Activated CD8-positive, alpha-beta memory T cell treated with anti-CD3 and anti-CD28 coated beads for 36 hours (primary cell): Measurements from ENCODE around the gene ADAR. TPM values are rescaled to one million over a fixed set of nuclear protein-coding genes. Genes with fewer than 3 reads are reported as not detected.
"Not testable (repeated sequence)": the region's sequence is repeated elsewhere in the genome, so short reads cannot be mapped to it uniquely, and the experiment has no call there.

ENCODE experiments used
- CTCF ChIA-PET: fragments of 350-600 bp; sonication (Branson Sonifier 250); formaldehyde crosslinking; loops from one replicate; lab custom pipeline; 2021; ENCODE audit warnings: antibody characterized with exemption; lab: Charles Lee
- POLR2A ChIA-PET: fragments of 350-600 bp; sonication (Branson Sonifier 250); formaldehyde crosslinking; loops from one replicate; lab custom pipeline; 2021; ENCODE audit warnings: antibody characterized with exemption; lab: Charles Lee
- total RNA-seq, 2 experiments: library from RNA; stranded (reverse); gene quantifications; one replicate each; pipeline ENCODE4 v1.2.3, GENCODE V29; 2021

ADAR gene
- 100 to 1,000 TPM; 197 to 202 TPM for total RNA-seq

- ChIA-PET CTCF (interaction anchor here (0.6 to 1.2 kb wide), 3 partner anchors 18 to 410 kb away, joined by 3 read pairs; no protein-coding TSS in a partner anchor), POLR2A (interaction anchor here (0.6 to 2.5 kb wide), 5 partner anchors 12 to 936 kb away, joined by 3 to 12 read pairs (median 7); no protein-coding TSS in a partner anchor)
Measured at GRCh38 chr1:154607609-154608396, at the start of gene ADAR. ADAR (minus strand) TSS chr1:154608186; CDS start chr1:154608006, 180 bp downstream.

DNA sequence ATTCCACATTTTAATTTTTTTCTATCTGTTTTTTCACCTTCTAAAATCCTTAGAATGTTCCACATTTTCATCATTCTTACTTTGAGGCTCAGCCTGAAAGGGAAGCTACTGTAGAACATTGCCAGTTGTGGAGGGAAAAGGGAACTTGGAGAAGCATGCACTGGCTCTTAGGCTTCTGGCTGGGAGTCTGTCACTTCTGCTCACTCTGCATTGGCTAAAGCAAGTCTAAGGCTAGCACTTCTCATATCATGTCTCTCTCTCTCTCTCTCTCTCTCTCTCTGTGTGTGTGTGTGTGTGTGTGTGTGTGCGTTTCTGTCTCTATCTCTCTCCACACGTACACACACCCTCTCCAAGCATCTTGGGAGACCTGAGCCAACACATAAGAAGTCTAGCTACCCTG lies 49.6 kb upstream of the ADAR start:
- CTCF ChIA-PET = no interaction called here
- POLR2A ChIA-PET = interaction anchor here (1.3 kb wide), 1 partner anchor 82 kb away, joined by 4 read pairs; no protein-coding TSS in a partner anchor

DNA sequence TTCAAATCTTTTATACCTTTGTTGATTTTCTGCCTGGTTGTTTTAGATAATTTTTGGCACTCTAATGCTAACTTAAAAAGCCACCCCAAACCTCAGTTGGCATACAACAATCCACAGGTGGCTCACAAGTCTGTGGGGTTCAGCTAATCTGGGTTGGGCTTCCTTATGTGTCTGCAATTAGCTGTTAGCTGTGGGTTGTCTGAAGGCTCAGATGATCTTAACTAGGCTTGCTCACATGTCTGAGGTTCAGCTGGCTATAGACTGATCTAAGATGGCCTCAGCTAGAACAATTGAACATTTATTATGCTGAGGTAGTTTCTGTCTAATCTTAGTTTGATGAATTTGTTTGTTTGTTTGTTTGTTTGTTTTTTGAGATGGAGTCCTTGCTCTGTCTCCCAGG lies 44.9 kb upstream of the ADAR start:
- POLR2A ChIA-PET = no interaction called here

GRCh38 chr1:154644724-154645123 lies 36.7 kb upstream of the ADAR start:
- POLR2A ChIA-PET = not testable (repeated sequence)
- CTCF ChIA-PET = interaction anchor here (0.7 kb wide), 1 partner anchor 270 kb away, joined by 4 read pairs; no protein-coding TSS in a partner anchor

More for the DNA sequence above, 44.9 kb upstream of the ADAR start:
- CTCF ChIA-PET = interaction anchor here (1.0 kb wide), 1 partner anchor 399 kb away, joined by 3 read pairs; the partner anchor contains the start of gene ADAM15

GRCh38 chr1:154641534-154641933 lies 33.5 kb upstream of the ADAR start:
- CTCF ChIA-PET = no interaction called here
- POLR2A ChIA-PET = no interaction called here

GRCh38 chr1:154639876-154640275 lies 31.9 kb upstream of the ADAR start:
- ChIA-PET POLR2A (no interaction called here), CTCF (no interaction called here)

GRCh38 chr1:154635171-154635570 lies 27.2 kb upstream of the ADAR start:
- POLR2A ChIA-PET = no interaction called here
- CTCF ChIA-PET = no interaction called here

DNA sequence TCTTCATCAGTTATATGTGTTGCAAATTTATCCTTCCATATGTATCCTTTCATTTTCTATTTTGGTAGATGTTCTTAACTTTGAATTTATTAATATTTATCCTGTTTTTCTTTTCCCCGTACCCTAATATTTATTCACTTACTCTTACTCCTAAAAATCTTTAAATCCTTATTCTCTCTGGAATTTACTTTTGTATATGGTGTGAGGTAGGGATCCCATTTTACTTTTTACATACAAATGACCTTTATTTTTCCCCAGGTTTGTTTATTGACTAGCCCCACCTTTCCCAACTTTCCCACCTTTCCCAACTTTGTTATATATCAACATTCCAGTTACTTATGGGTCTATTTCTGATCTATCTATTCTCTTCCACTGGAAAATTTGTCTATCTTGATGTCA lies 21.7 kb upstream of the ADAR start:
- POLR2A ChIA-PET = no interaction called here
- CTCF ChIA-PET = interaction anchor here (1.0 kb wide), 1 partner anchor 345 kb away, joined by 3 read pairs; the partner anchor contains the start of gene CKS1B

DNA sequence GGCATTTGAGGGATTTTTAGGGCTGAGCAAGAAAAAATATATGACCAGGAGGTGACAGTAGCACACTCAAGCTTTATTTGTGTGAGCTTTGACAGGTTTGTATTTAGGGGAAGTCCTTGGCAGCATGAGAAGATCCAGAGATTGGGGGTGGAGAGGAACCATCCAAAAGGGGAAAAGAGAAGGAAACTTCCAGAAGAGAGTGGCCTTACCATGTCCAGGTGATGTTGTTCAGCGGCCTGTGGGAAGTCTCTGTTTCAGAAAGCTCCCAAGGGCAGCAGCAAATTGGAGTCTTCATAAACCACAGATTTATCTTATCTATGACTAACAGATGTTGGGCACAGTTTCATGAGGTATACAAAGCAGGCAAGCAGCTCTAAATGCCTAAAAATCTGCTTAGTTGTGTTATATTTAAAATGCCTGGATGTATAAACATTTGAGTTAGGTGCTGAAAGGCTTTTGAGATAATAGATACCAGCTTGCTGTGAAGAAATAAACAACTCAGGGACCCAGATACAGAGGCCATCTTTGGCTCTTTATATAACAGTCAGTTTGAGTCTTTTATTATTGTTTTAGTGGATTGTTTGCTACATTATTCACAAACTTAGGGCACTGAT lies 21.2 kb upstream of the ADAR start:
- ChIA-PET POLR2A (no interaction called here), CTCF (interaction anchor here (0.6 to 2.1 kb wide), 3 partner anchors 20 to 1599 kb away, joined by 3 to 6 read pairs (median 3); partner anchors contain the start of gene CKS1B)

DNA sequence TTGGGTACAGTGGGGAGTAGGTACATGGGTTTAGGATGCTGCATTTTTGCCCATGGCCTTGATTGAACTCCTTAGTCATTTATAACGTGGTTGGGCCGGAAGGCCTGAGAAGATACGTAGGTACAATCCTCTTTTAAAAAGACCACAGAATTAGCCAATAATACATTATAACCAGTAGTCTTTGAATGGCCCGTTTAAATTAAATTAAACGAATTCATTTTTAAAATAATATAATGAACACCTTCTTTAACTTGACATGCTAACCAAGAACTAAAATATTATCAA lies 20.1 kb upstream of the ADAR start:
- CTCF ChIA-PET = interaction anchor here (2.1 kb wide), 1 partner anchor 19 kb away, joined by 6 read pairs; no protein-coding TSS in a partner anchor
- POLR2A ChIA-PET = interaction anchor here (1.5 to 1.9 kb wide), 2 partner anchors 18 to 22 kb away, joined by 12 to 15 read pairs; no protein-coding TSS in a partner anchor

DNA sequence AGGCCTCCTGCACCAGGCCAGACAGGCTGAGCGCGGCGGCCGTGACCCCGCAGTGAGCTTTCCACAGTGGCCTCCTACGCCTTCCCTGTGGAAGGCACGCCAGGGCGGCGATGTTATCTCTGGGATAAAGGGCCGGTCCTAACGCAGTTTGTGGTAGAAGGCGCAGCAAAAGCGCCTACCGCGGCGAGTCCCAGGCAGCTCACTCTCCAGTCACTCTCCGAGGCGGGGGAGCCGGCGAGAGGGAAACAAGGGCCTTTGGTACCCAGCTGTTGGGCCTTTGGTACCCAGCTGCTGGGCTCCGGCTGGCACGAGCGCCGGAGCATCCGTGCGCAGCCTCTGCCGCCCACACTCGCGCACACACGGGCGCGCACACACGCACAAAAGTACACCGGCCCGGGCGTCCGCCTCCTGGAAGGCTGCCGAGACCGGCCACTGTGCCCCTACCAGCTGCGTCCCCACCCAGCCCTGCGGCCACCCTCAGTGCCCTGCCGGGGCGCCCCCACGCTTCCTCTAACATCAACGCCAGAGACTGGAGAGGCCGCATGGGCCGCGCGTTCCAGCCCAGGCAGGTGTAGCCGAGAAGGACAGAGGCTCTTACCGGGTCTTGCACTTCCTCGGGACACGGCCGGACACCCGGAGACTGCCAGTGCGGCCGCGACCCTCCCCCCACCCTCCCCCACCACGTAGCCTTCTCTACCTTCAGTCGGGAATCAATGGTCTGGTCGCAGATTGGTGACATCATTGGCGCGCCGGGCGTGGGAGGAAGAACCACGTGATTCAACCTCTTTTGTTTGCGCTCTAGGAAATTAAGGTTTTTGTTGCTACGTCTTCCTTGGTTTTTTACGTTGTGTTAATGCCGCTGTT lies 19.5 kb upstream of the ADAR start:
- ChIA-PET POLR2A (interaction anchor here (0.5 to 1.9 kb wide), 6 partner anchors 17 to 541 kb away, joined by 3 to 15 read pairs (median 5); partner anchors contain the start of gene PMVK), CTCF (interaction anchor here (0.7 to 2.1 kb wide), 3 partner anchors 18 to 309 kb away, joined by 3 to 6 read pairs (median 3); partner anchors contain the start of gene PMVK)

DNA sequence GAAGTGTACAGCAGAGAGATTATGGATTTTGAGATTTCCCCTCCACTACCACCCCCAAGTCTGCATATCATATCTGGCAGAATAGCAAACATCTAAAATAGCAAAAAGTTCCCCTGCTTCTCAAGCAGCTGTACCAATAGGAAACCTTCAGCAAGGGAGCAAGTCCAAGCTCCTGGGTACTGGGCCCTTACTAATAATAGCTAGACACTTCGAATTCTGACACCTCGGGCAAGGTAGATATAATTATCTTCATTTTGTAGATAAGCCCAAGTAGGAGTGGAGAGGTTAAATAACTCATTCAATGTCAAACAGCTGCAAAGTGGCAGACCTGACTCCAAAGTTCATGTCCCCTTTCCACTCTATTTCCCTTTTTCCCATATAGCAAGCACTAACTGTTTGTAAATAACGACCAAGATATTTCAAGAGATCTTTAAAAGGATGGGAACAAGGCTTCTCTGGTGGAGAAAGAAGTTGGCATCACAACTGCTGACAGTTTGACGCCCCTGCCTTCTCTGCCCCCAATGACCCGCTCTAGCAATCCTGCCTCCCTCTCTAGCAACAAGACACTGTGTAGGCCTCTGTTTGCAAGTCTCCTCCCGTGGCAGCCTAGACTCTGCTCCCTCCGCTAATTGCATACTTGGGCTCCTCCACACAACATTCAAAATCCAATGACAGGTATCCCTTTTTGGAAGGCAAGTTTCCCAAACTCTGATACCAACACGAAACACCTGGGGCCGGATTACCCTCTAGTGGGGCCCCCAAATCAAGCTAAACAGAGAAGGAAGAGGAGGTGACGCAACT lies 18.7 kb upstream of the ADAR start:
- CTCF ChIA-PET = interaction anchor here (0.7 to 2.1 kb wide), 5 partner anchors 17 to 356 kb away, joined by 3 to 6 read pairs (median 3); partner anchors contain the start of genes FLAD1 and PMVK
- POLR2A ChIA-PET = interaction anchor here (0.7 to 1.9 kb wide), 6 partner anchors 16 to 445 kb away, joined by 3 to 15 read pairs (median 4); partner anchors contain the start of gene PMVK

DNA sequence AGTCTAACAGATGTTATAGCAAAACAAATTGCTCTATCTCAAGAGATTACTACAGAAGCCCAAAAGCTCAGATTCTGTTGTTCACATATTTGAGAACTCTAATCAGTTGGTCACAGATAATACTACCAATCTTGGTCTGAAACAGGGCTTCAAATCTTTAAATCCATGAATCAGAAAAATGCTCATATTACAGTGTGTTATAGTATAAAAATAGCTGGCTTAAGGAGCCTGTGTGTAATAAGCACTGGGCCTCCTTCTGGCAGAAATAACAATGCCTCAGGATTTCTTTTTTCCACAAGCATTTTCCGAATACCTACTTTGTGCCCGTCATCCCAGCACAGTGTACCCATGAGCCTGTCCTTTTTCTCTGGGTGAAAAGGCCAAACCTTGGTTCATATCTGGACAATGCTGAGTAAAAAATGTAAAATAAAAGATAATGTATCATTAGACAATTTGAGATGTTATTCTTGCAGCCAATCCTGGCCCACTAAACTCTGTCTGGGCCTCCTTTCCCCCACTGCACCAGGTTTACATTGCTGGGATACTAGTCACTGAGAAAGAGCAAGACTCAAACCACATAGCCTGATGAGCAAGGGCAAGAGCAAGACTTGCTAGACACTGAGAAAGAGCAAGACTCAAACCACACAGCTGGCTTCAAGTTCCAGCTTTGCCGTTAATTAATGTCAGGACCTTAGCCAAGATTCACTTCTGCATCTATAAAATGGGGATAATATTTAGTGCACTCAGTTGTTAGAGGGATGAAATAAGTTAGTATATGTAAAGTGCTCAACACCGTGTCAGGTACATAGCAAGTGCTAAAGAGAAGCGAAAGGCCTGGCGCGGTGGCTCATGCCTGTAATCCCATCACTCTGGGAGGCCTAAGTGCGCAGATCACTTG lies 17.0 kb upstream of the ADAR start:
- ChIA-PET POLR2A (interaction anchor here (0.6 kb wide), 1 partner anchor 935 kb away, joined by 3 read pairs; no protein-coding TSS in a partner anchor), CTCF (no interaction called here)

- CTCF ChIA-PET = interaction anchor here (0.8 to 1.6 kb wide), 3 partner anchors 17 to 320 kb away, joined by 3 to 4 read pairs (median 3); no protein-coding TSS in a partner anchor
- POLR2A ChIA-PET = no interaction called here
Measured at GRCh38 chr1:154623358-154623757, 15.4 kb upstream of the ADAR start.

DNA sequence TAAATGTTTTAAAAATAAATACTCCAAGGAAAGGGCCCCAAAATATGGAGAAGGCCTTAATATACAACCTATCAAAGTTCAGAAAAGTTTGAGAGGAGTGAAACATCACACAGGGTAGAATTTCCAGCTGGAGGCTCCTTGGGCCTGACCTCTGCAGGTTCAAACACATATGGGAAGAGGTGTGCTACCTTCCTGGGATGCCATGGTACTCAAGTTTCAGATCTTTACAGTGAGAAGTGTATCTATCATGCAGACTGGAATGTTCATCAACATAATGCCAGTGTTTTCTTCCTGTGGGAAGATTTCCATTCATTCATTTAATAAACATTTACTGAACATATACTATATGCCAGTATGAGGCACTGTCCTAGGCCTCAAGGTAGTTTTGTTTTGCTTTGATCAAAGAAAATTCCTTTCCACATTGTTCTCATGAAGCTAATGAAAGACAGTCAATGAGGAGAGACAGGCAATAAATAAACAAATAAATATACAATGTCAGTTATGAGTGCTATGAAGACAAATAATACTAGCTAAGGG lies 14.6 kb upstream of the ADAR start:
- ChIA-PET POLR2A (no interaction called here), CTCF (interaction anchor here (1.6 kb wide), 1 partner anchor 18 kb away, joined by 4 read pairs; no protein-coding TSS in a partner anchor)

- ChIA-PET POLR2A (no interaction called here), CTCF (interaction anchor here (1.6 kb wide), 1 partner anchor 18 kb away, joined by 4 read pairs; no protein-coding TSS in a partner anchor)
Measured at GRCh38 chr1:154621875-154622274, 13.9 kb upstream of the ADAR start.
